ENCODE data around the gene SLC41A3. TPM values are rescaled to one million over a fixed set of nuclear protein-coding genes. Genes with fewer than 3 reads are reported as not detected.
"Not testable (repeated sequence)": the region's sequence is repeated elsewhere in the genome, so short reads cannot be mapped to it uniquely, and the experiment has no call there.

SLC41A3 gene
- total RNA-seq, 1 donor from 2014 or later = 17.9 TPM

DNA sequence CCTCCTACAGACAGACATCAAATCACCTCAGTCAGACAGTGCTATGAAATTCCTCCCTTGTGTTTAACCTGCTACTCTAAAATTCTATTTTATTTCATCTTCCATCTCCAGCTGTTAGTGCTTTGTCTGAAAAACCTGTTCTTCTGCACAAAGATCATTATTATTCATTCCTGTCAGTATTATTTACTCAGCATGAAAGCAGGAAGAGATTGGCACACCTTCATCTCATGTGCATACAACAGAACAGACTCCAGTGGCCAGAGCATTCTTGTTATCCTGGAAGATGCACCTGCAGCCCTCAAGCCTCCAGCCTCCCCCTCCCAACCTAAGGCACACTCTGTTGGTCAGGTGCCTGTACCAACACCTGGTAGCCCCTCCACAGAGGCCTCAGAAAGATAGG, 116.8 kb downstream of the SLC41A3 start:
- H3K27ac Mint-ChIP-seq = no peak overlapping the region
- intact Hi-C loops (cut with micrococcal nuclease) = no loop called here
- DNase-seq = no peak
- H3K4me3 Mint-ChIP-seq = no peak overlapping the region
- no peaks in the 10 kb centered on the region for H3K36me3 Mint-ChIP-seq (ENCODE audit: low read depth)
- no peaks in the 10 kb centered on the region for H3K9me3 Mint-ChIP-seq
- peaks cover 28% of the 10 kb centered on the region for H3K27me3 Mint-ChIP-seq
- peaks cover 2% of the 10 kb centered on the region for H3K4me1 Mint-ChIP-seq

GRCh38 chr3:125965505-125965904, 118.4 kb downstream of the SLC41A3 start:
- H3K36me3 Mint-ChIP-seq (ENCODE audit: low read depth) = no peaks in the 10 kb centered on the region
- no peak overlapping the region for H3K4me3 Mint-ChIP-seq
- no peak for DNase-seq
- no peaks in the 10 kb centered on the region for H3K9me3 Mint-ChIP-seq
- intact Hi-C loops (cut with micrococcal nuclease) = no loop called here
- no peaks in the 10 kb centered on the region for H3K4me1 Mint-ChIP-seq
- H3K27me3 Mint-ChIP-seq = peaks cover 18% of the 10 kb centered on the region
- H3K27ac Mint-ChIP-seq = no peak overlapping the region

GRCh38 chr3:125963834-125964233, 120.1 kb downstream of the SLC41A3 start:
- peaks cover 11% of the 10 kb centered on the region for H3K27me3 Mint-ChIP-seq
- DNase-seq; H3K4me3 Mint-ChIP-seq; H3K9me3 Mint-ChIP-seq; intact Hi-C loops (cut with micrococcal nuclease); H3K36me3 Mint-ChIP-seq (ENCODE audit: low read depth); H3K4me1 Mint-ChIP-seq; H3K27ac Mint-ChIP-seq: not testable (repeated sequence)

- Mint-ChIP-seq H3K9me3 (no peaks in the 10 kb centered on the region), H3K4me1 (no peaks in the 10 kb centered on the region)
- intact Hi-C loops (cut with micrococcal nuclease) = no loop called here
Measured at GRCh38 chr3:125961289-125961589, 122.7 kb downstream of the SLC41A3 start.

GRCh38 chr3:125960456-125961288, 123.3 kb downstream of the SLC41A3 start:
- Mint-ChIP-seq H3K9me3 (no peaks in the 10 kb centered on the region), H3K27me3 (peaks cover 15% of the 10 kb centered on the region), H3K27ac (no peak overlapping the region), H3K4me3 (no peak overlapping the region), H3K4me1 (no peaks in the 10 kb centered on the region), H3K36me3 (ENCODE audit: low read depth) (no peaks in the 10 kb centered on the region)
- intact Hi-C loops (cut with micrococcal nuclease) = no loop called here
- DNase-seq = no peak

More at GRCh38 chr3:125961289-125961589, 122.7 kb downstream of the SLC41A3 start:
- no peak for DNase-seq
- H3K4me3 Mint-ChIP-seq = no peak overlapping the region
- peaks cover 15% of the 10 kb centered on the region for H3K27me3 Mint-ChIP-seq
- H3K36me3 Mint-ChIP-seq (ENCODE audit: low read depth) = no peaks in the 10 kb centered on the region
- no peak overlapping the region for H3K27ac Mint-ChIP-seq

- peaks cover 18% of the 10 kb centered on the region for H3K27me3 Mint-ChIP-seq
- no peak for DNase-seq
- intact Hi-C loops (cut with micrococcal nuclease) = no loop called here
- H3K36me3 Mint-ChIP-seq (ENCODE audit: low read depth) = no peaks in the 10 kb centered on the region
- no peak overlapping the region for H3K4me3 Mint-ChIP-seq
- no peak overlapping the region for H3K27ac Mint-ChIP-seq
- H3K9me3 Mint-ChIP-seq = no peaks in the 10 kb centered on the region
- H3K4me1 Mint-ChIP-seq = no peaks in the 10 kb centered on the region
Measured at GRCh38 chr3:125960066-125960424, 123.9 kb downstream of the SLC41A3 start.

- Mint-ChIP-seq H3K4me3 (no peak overlapping the region), H3K27me3 (peaks cover 18% of the 10 kb centered on the region), H3K4me1 (no peaks in the 10 kb centered on the region), H3K36me3 (ENCODE audit: low read depth) (no peaks in the 10 kb centered on the region), H3K9me3 (no peaks in the 10 kb centered on the region), H3K27ac (no peak overlapping the region)
- intact Hi-C loops (cut with micrococcal nuclease) = no loop called here
- no peak for DNase-seq
Measured at GRCh38 chr3:125959317-125960065, 124.4 kb downstream of the SLC41A3 start.

DNA sequence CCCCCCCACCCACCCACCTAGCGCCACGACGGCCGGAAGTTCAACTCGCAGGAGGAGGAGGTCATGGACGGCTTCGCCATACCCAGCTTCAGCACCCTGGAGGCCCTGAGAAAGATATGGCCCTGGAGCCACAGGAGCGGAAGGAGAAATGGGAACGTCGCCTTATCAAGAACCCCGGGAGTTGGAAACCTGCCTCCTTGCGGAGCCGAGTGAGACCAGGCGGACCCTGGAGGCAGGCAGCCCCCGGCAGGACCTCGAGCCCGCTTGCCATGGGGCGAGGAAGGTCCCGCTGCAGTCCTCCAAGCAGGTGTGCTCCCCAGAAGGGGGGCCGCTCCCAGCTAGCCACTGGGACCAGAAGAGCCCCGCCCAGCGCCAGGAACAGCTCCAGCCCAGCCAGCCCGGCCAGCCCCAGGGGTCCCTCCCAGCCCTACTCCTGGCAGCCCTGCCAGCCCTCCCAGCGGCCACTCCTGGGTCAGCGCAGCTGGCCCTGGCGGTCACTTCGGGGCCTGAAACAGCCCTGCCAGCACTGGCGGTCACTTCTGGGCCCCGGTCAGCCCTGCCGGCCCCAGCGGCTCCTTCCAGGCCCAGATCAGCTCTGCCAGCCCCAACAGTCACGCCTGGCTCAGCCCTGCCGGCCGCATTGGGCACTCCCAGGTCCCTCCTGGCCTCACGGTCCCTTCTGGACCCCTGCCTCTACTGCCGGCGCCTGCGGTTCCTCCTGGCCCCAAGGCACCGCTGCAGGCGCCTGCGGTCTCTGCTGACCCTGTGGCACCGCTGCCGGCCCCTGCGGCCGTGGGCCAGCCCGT, 125.2 kb downstream of the SLC41A3 start:
- no peak for DNase-seq
- Mint-ChIP-seq H3K36me3 (ENCODE audit: low read depth) (no peaks in the 10 kb centered on the region), H3K27ac (no peak overlapping the region), H3K9me3 (no peaks in the 10 kb centered on the region), H3K4me1 (no peaks in the 10 kb centered on the region), H3K4me3 (no peak overlapping the region), H3K27me3 (peaks cover 17% of the 10 kb centered on the region)
- intact Hi-C loops (cut with micrococcal nuclease) = no loop called here

DNA sequence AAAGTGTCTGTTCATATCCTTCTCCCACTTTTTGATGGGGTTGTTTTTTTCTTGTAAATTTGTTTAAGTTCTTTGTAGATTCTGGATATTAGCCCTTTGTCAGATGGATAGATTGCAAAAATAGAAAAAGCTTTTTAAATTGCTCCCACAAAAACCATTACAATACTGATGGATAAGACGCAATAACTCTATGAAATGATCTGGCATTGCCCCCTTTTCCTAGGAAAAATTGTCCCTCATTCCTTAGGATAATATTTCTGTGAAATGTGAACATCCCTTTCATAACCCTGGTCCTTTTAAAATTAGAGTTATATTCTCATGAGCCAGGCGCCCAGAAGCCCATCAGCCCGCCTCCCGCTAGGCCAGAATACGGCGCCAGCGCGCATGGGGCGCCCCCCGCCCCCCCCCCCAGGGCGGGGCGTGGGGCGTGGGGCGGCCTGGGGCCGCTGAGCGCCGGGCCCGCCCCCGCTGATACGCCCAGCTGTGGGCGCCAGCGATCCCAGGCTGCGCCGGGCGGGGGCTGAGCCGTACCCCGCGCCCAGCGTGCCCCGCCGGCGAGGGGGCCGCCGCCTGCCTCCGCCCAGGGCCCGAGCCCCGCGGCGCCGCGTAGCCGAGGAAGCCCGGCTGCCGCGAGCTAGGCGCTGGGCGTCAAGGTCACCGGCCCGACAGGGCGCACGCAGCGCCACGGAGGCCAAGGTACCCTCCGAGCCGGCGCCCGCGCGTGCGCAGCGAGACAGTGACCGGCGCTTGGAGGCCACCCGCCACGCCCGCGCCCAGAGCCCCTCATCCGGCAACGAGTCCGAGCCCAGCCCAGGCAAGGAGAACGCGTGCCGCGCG, 126.0 kb downstream of the SLC41A3 start:
- H3K4me3 Mint-ChIP-seq = no peak overlapping the region

GRCh38 chr3:125957020-125957419, 126.9 kb downstream of the SLC41A3 start:
- intact Hi-C loops (cut with micrococcal nuclease); H3K36me3 Mint-ChIP-seq (ENCODE audit: low read depth); H3K4me1 Mint-ChIP-seq; H3K27ac Mint-ChIP-seq; H3K4me3 Mint-ChIP-seq; H3K9me3 Mint-ChIP-seq; DNase-seq: not testable (repeated sequence)
- H3K27me3 Mint-ChIP-seq = peaks cover 24% of the 10 kb centered on the region

More for the DNA sequence above, 126.0 kb downstream of the SLC41A3 start:
- no peaks in the 10 kb centered on the region for H3K36me3 Mint-ChIP-seq (ENCODE audit: low read depth)
- intact Hi-C loops (cut with micrococcal nuclease) = no loop called here
- no peak overlapping the region for H3K27ac Mint-ChIP-seq
- DNase-seq = no peak
- H3K27me3 Mint-ChIP-seq = peaks cover 19% of the 10 kb centered on the region
- H3K9me3 Mint-ChIP-seq = no peaks in the 10 kb centered on the region
- no peaks in the 10 kb centered on the region for H3K4me1 Mint-ChIP-seq

Other genes starting within 250 kb of the SLC41A3 start
- not detected in 2 replicates for gene ROPN1B, start 114.9 kb downstream of the SLC41A3 start, total RNA-seq
- gene ALDH1L1, start 96.5 kb upstream of the SLC41A3 start, total RNA-seq = not detected in 2 replicates